IMR-90 (cell line): ENCODE measurements around the gene MNAT1. TPM values are rescaled to one million over a fixed set of nuclear protein-coding genes. Genes with fewer than 3 reads are reported as not detected.

Experiments
- ATAC-seq: fragments of 200-7000 bp; cut with Tn5 transposase; 2 replicates; pipeline ENCODE4 v1.9.1; 2020; ENCODE audit warnings: low read depth, mild to moderate bottlenecking, moderate library complexity
- BruUV-seq: library from RNA; stranded (reverse); fragments of 400-500 nt; replicated peaks from 2 replicates; lab custom pipeline; 2021; lab: Mats Ljungman, UMichigan
- CTCF ChIA-PET: fragments of 300-600 bp; formaldehyde crosslinking; extraction: SDS; loops from one replicate; lab custom pipeline; 2021; ENCODE audit warnings: antibody characterized with exemption; lab: Yijun Ruan, JAX
- POLR2A ChIA-PET: fragments of 300-600 bp; sonication (Branson Sonifier 250); formaldehyde crosslinking; loops from one replicate; lab custom pipeline; 2022; ENCODE audit warnings: antibody characterized with exemption; ENCODE audit not compliant: unreplicated experiment; lab: Charles Lee
- DNase-seq: peaks from one replicate; pipeline ENCODE4 v3.0.0; 2013
- H2AFZ ChIP-seq: replicated peaks from 2 replicates; pipeline ENCODE3; 2013; ENCODE audit warnings: low read length, mild to moderate bottlenecking; ENCODE audit not compliant: poor library complexity
- H2AK5ac ChIP-seq: 2 replicates; pipeline ENCODE4 v1.6.1; 2013; ENCODE audit warnings: low read depth, low read length, inconsistent platforms
- H2AK9ac ChIP-seq: replicated peaks from 2 replicates; pipeline ENCODE3; 2013; ENCODE audit warnings: mild to moderate bottlenecking, low read depth, low read length, moderate library complexity; ENCODE audit not compliant: poor library complexity
- H2BK120ac ChIP-seq: 2 replicates; pipeline ENCODE4 v1.6.1; 2013; ENCODE audit warnings: low read depth, low read length, inconsistent platforms
- H2BK15ac ChIP-seq: 3 replicates; pipeline ENCODE4 v1.6.1; 2013; ENCODE audit warnings: low read depth, low read length, inconsistent platforms
- H2BK20ac ChIP-seq: 2 replicates; pipeline ENCODE4 v1.6.1; 2013; ENCODE audit warnings: low read depth, mild to moderate bottlenecking, inconsistent platforms, low read length, moderate library complexity
- H2BK5ac ChIP-seq: 2 replicates; pipeline ENCODE4 v1.6.1; 2013; ENCODE audit warnings: mild to moderate bottlenecking, low read depth, low read length, inconsistent platforms; ENCODE audit not compliant: poor library complexity, severe bottlenecking
- H3K14ac ChIP-seq: replicated peaks from 2 replicates; pipeline ENCODE4 v1.6.1; 2013; ENCODE audit warnings: low read depth, low read length, inconsistent platforms
- H3K18ac ChIP-seq: 2 replicates; pipeline ENCODE4 v1.6.1; 2013; ENCODE audit warnings: low read depth, low read length, control low read depth
- H3K23ac ChIP-seq: 2 replicates; pipeline ENCODE4 v1.6.1; 2013; ENCODE audit warnings: low read depth, low read length, inconsistent platforms
- H3K27ac ChIP-seq: 2 replicates; pipeline ENCODE4 v1.5.1; 2013; ENCODE audit warnings: mild to moderate bottlenecking, control low read depth, low read length; ENCODE audit not compliant: insufficient read depth
- H3K27me3 ChIP-seq: 2 replicates; pipeline ENCODE4 v1.6.1; 2013; ENCODE audit warnings: low read length; ENCODE audit not compliant: control insufficient read depth, insufficient read depth
- H3K36me3 ChIP-seq: 2 replicates; pipeline ENCODE4 v1.6.1; 2013; ENCODE audit warnings: low read length, mixed read lengths; ENCODE audit not compliant: control insufficient read depth, insufficient read depth
- H3K4ac ChIP-seq: 2 replicates; pipeline ENCODE4 v1.6.1; 2013; ENCODE audit warnings: low read depth, low read length, inconsistent platforms
- H3K4me1 ChIP-seq: 2 replicates; pipeline ENCODE4 v1.6.1; 2013; ENCODE audit warnings: low read length, mixed read lengths; ENCODE audit not compliant: control insufficient read depth, insufficient read depth
- H3K4me2 ChIP-seq: 2 replicates; pipeline ENCODE4 v1.6.1; 2013; ENCODE audit warnings: low read depth, mild to moderate bottlenecking, control low read depth, low read length, moderate library complexity
- H3K4me3 ChIP-seq: 2 replicates; pipeline ENCODE4 v1.5.1; 2013; ENCODE audit warnings: low read depth, mild to moderate bottlenecking, control low read depth, low read length, moderate library complexity; ENCODE audit not compliant: insufficient read depth
- H3K56ac ChIP-seq: 2 replicates; pipeline ENCODE4 v1.6.1; 2013; ENCODE audit warnings: low read length, inconsistent platforms; ENCODE audit not compliant: insufficient read depth; ENCODE audit errors: extremely low read depth
- H3K79me1 ChIP-seq, 2 experiments: 2 replicates each; pipeline ENCODE4 v1.6.1; 2013; ENCODE audit warnings: low read length in 2 of 2, inconsistent platforms in 1 of 2, low read depth in 1 of 2
- H3K9ac ChIP-seq: 2 replicates; pipeline ENCODE4 v1.6.1; 2013; ENCODE audit warnings: low read depth, low read length, control low read depth
- H3K9me1 ChIP-seq: 2 replicates; pipeline ENCODE4 v1.6.1; 2013; ENCODE audit warnings: low read length, inconsistent platforms; ENCODE audit not compliant: insufficient read depth
- H3K9me3 ChIP-seq: 2 replicates; pipeline ENCODE4 v1.6.1; 2013; ENCODE audit warnings: low read length; ENCODE audit not compliant: control insufficient read depth, insufficient read depth
- H4K20me1 ChIP-seq: 2 replicates; pipeline ENCODE4 v1.6.1; 2013; ENCODE audit warnings: low read length, inconsistent platforms; ENCODE audit not compliant: insufficient read depth
- H4K5ac ChIP-seq: 2 replicates; pipeline ENCODE4 v1.6.1; 2013; ENCODE audit warnings: mild to moderate bottlenecking, low read depth, low read length, control low read depth
- H4K8ac ChIP-seq, 2 experiments: 2 replicates each; pipeline ENCODE4 v1.6.1; 2013; ENCODE audit warnings: low read depth in 2 of 2, low read length in 2 of 2, control low read depth in 1 of 2, inconsistent platforms in 1 of 2
- H4K91ac ChIP-seq: 2 replicates; pipeline ENCODE4 v1.6.1; 2013; ENCODE audit warnings: low read depth, low read length, inconsistent platforms; ENCODE audit not compliant: insufficient read depth
- BHLHE40 ChIP-seq: fragments of 150-350 bp; IDR thresholded peaks from 2 replicates; pipeline ENCODE4 v1.6.1; 2016; ENCODE audit warnings: mild to moderate bottlenecking, low read depth, low read length
- RAD21 ChIP-seq: IDR thresholded peaks from 2 replicates; pipeline ENCODE4 v1.6.1; 2012; ENCODE audit warnings: low read length, improper control_type of control experiment
- RCOR1 ChIP-seq: IDR thresholded peaks from 2 replicates; pipeline ENCODE4 v1.6.1; 2012; ENCODE audit warnings: mild to moderate bottlenecking, low read length, improper control_type of control experiment; ENCODE audit not compliant: insufficient replicate concordance
- WGBS, 2 experiments: methylation state at CpG; one replicate each; pipeline versions ENCODE4 v1.1.5 to v1.1.7; 2013; ENCODE audit warnings: missing lambda C conversion rate in 2 of 2; ENCODE audit not compliant: insufficient read length in 1 of 2; ENCODE audit errors: extremely low coverage in 2 of 2; 5-methylcytosine and 5-hydroxymethylcytosine counted together
- dilution Hi-C: fragments of 300-500 bp; cut with HindIII; formaldehyde crosslinking; loops from one replicate; pipeline ENCODE4 v1.14.3; 2018; ENCODE audit warnings: low sequenced_read_pairs; ENCODE audit not compliant: unreplicated experiment
- in situ Hi-C: fragments of 300-500 bp; cut with MboI; formaldehyde crosslinking; loops from 3 replicates; pipeline ENCODE4 v1.14.3; 2019; ENCODE audit warnings: low sequenced_read_pairs, inconsistent platforms, mixed read lengths
- intact Hi-C: fragments of 100-400 bp; cut with micrococcal nuclease; formaldehyde crosslinking; loops from 2 replicates; pipeline ENCODE4 v1.10.0; 2022
- polyA plus RNA-seq, 3 experiments: library from polyadenylated mRNA; depleted of rRNA; stranded (reverse); fragments of >200 nt; gene quantifications; 2 replicates each; pipeline ENCODE4 v1.2.3, GENCODE V29; 2012; ENCODE audit warnings: low replicate concordance in 1 of 3
- total RNA-seq: library from RNA; depleted of rRNA; stranded (reverse); fragments of >200 nt; gene quantifications from 2 replicates; pipeline ENCODE4 v1.2.3, GENCODE V29; 2012

The MNAT1 gene
- total and polyA plus RNA-seq, 2 of the 4 experiments (the other 2 are of a cell fraction): 48.2 to 53.0 TPM

GRCh38 chr14:60790850-60791249 is 56.3 kb downstream of the MNAT1 start:
- CTCF ChIA-PET: no interaction called here
- DNase-seq (no peak), ATAC-seq (no peak)
- H3K79me1 ChIP-seq: peaks cover 41 to 57% of the 10 kb centered on the region in 2 experiments
- POLR2A ChIA-PET: no interaction called here
- H3K9ac ChIP-seq: no peak overlapping the region
- no peak overlapping the region for H2AFZ ChIP-seq
- H2AK5ac ChIP-seq: no peak overlapping the region
- H3K36me3 ChIP-seq: peaks cover 2% of the 10 kb centered on the region; the same call in 1 of the 2 replicates
- no peaks in the 10 kb centered on the region; the same call in 1 of the 2 replicates for H4K20me1 ChIP-seq
- H3K56ac ChIP-seq: no peak overlapping the region
- H3K18ac ChIP-seq: no peak overlapping the region
- in situ Hi-C loops (no loop called here), dilution Hi-C loops (no loop called here), intact Hi-C loops (no loop called here)
- no CpG with 5 or more reads among the region's 1 CpG for WGBS, 2 experiments
- H2BK15ac ChIP-seq: no peak overlapping the region
- no peak overlapping the region for H4K5ac ChIP-seq
- H3K4ac ChIP-seq: no peak overlapping the region
- H3K4me1 ChIP-seq: peaks cover 1% of the 10 kb centered on the region; the same call in 1 of the 2 replicates
- H3K23ac ChIP-seq: no peak overlapping the region
- TF ChIP-seq BHLHE40 (no peak), RCOR1 (no peak), RAD21 (no peak)
- H3K4me3 ChIP-seq: no peak overlapping the region
- H3K9me3 ChIP-seq: no peaks in the 10 kb centered on the region
- no peak overlapping the region for H4K91ac ChIP-seq
- no peaks in the 10 kb centered on the region for H3K27me3 ChIP-seq
- no peak overlapping the region for H3K4me2 ChIP-seq
- H2BK5ac ChIP-seq: no peak overlapping the region
- H3K9me1 ChIP-seq: peaks cover 5% of the 10 kb centered on the region; the same call in 1 of the 2 replicates
- BruUV-seq: no TSS peak
- no peak overlapping the region for H2BK20ac ChIP-seq
- no peak overlapping the region for H2BK120ac ChIP-seq
- H4K8ac ChIP-seq: no peak overlapping the region
- no peak overlapping the region for H2AK9ac ChIP-seq
- H3K14ac ChIP-seq: no peak overlapping the region
- H3K27ac ChIP-seq: no peak overlapping the region
